Spleen (tissue), 11 donors: ENCODE results near the gene PDE6C. TPM values are rescaled to one million over a fixed set of nuclear protein-coding genes. Genes with fewer than 3 reads are reported as not detected.

ENCODE experiments used
- DNase-seq: peaks from one replicate; pipeline ENCODE4 v3.0.0-alpha.2; 2020
- H3K27ac ChIP-seq, 8 donors: fragments of 200-600 bp; sonication (generic) in 7 of 8; 1 replicate in 4 of 8; 2 replicates in 4 of 8; pipeline versions ENCODE4 v1.5.0 to v1.8.0; 2016 to 2021; ENCODE audit warnings: inconsistent platforms in 4 of 8, mild to moderate bottlenecking in 4 of 8, moderate library complexity in 1 of 8
- H3K27me3 ChIP-seq, 7 donors: fragments of 200-600 bp; sonication (generic) in 6 of 7; replicated peaks in 1 of 7; 1 replicate in 4 of 7; 2 replicates in 3 of 7; pipeline versions ENCODE4 v1.5.0 to v1.8.0; 2016 to 2021; ENCODE audit warnings: inconsistent platforms in 3 of 7, mild to moderate bottlenecking in 1 of 7
- H3K36me3 ChIP-seq, 6 donors: fragments of 200-600 bp; sonication (generic) in 5 of 6; 1 replicate in 4 of 6; 2 replicates in 2 of 6; pipeline versions ENCODE4 v1.5.0 to v1.8.0; 2016 to 2021; ENCODE audit warnings: inconsistent platforms in 2 of 6
- H3K4me1 ChIP-seq, 6 donors: fragments of 200-600 bp; sonication (generic) in 5 of 6; 1 replicate in 3 of 6; 2 replicates in 3 of 6; pipeline versions ENCODE4 v1.5.0 to v1.8.0; 2016 to 2021; ENCODE audit warnings: inconsistent platforms in 3 of 6
- H3K4me3 ChIP-seq, 8 donors: fragments of 200-600 bp; sonication (generic) in 7 of 8; 1 replicate in 4 of 8; 2 replicates in 4 of 8; pipeline versions ENCODE4 v1.5.0 to v1.8.0; 2016 to 2021; ENCODE audit warnings: inconsistent platforms in 4 of 8, mild to moderate bottlenecking in 4 of 8, moderate library complexity in 2 of 8
- H3K9me3 ChIP-seq, 8 donors: fragments of 200-600 bp; sonication (generic) in 7 of 8; 1 replicate in 4 of 8; 2 replicates in 4 of 8; pipeline versions ENCODE4 v1.5.0 to v1.8.0; 2016 to 2021; ENCODE audit warnings: inconsistent platforms in 4 of 8
- POLR2A ChIP-seq, 3 donors: fragments of 450-650 bp; IDR thresholded peaks; one replicate each; pipeline ENCODE4 v1.5.1; 2017; ENCODE audit warnings: antibody characterized with exemption in 3 of 3, mild to moderate bottlenecking in 1 of 3
- POLR2AphosphoS5 ChIP-seq, 3 donors: sonication (generic); formaldehyde crosslinking; IDR thresholded peaks; one replicate each; pipeline ENCODE4 v1.5.1; 2017; ENCODE audit warnings: antibody characterized with exemption in 3 of 3
- WGBS, 5 donors: extraction: QIAGEN DNeasy Blood & Tissue Kit in 3 of 5; methylation state at CpG; one replicate each; pipeline versions ENCODE4 v1.1.5 to v1.1.7; 2013 to 2018; 5-methylcytosine and 5-hydroxymethylcytosine counted together
- intact Hi-C: fragments of 100-400 bp; cut with DNase I; formaldehyde crosslinking; loops from one replicate; pipeline ENCODE4 v1.15.0; 2023; ENCODE audit warnings: low total_unique reads
- polyA plus RNA-seq, 3 donors: library from polyadenylated mRNA; stranded (reverse); fragments of 200-250 nt; gene quantifications; one replicate each; pipeline ENCODE4 v1.2.1, GENCODE V29; 2013
- total RNA-seq, 7 donors: library from RNA; depleted of rRNA in 3 of 7; stranded (reverse); fragments of >200 nt in 3 of 7; fragmentation: NEBNext Ultra II Directional in 4 of 7; extraction: Animal tissue kit (Norgen Biotek cat#: 25700) in 4 of 7; gene quantifications; one replicate each; pipeline versions ENCODE4 v1.1.0 to v1.2.1, GENCODE V29; 2016 to 2021
- TF ChIP-seq, protein P1 (sequence below), 11 experiments: fragments of 200-600 bp in 7 of 11; fragments of 450-650 bp in 4 of 11; sonication (generic) in 4 of 11; IDR thresholded peaks in 8 of 11; conservative IDR thresholded peaks in 3 of 11; 1 replicate in 7 of 11; 2 replicates in 4 of 11; pipeline versions ENCODE4 v1.4.0 to v1.8.0; 2016 to 2021; ENCODE audit warnings: antibody characterized with exemption in 11 of 11, inconsistent platforms in 4 of 11, mild to moderate bottlenecking in 1 of 11
- donor health status: healthy with polysubstance abuse.
- donor health status: DM: no; HTN: no; CAD: no; lungs with moderate emphysema.
- donor health status: DM: no; HTN: no; CAD: no.
- donor health status: Bipolar disorder and iron deficiency.
- donor health status: healthy.
- donor health status: DM: no; HTN: no; CAD: no.
- donor health status: DM: yes; HTN: yes; CAD: no.

The PDE6C gene
- total and polyA plus RNA-seq, 10 donors: not detected

GRCh38 chr10:93620925-93621324 is 8.6 kb downstream of the PDE6C start:
- Histone ChIP-seq H3K4me3 (no peak overlapping the region), H3K27me3 (peaks cover 0 to 3% (median 0%) of the 10 kb centered on the region in 7 donors), H3K27ac (no peak overlapping the region), H3K4me1 (peaks cover 0 to 13% (median under 1%) of the 10 kb centered on the region in 6 donors), H3K36me3 (no peaks in the 10 kb centered on the region), H3K9me3 (no peaks in the 10 kb centered on the region)
- no peak for DNase-seq
- intact Hi-C loops: no loop called here
- TF ChIP-seq, protein P1, sequence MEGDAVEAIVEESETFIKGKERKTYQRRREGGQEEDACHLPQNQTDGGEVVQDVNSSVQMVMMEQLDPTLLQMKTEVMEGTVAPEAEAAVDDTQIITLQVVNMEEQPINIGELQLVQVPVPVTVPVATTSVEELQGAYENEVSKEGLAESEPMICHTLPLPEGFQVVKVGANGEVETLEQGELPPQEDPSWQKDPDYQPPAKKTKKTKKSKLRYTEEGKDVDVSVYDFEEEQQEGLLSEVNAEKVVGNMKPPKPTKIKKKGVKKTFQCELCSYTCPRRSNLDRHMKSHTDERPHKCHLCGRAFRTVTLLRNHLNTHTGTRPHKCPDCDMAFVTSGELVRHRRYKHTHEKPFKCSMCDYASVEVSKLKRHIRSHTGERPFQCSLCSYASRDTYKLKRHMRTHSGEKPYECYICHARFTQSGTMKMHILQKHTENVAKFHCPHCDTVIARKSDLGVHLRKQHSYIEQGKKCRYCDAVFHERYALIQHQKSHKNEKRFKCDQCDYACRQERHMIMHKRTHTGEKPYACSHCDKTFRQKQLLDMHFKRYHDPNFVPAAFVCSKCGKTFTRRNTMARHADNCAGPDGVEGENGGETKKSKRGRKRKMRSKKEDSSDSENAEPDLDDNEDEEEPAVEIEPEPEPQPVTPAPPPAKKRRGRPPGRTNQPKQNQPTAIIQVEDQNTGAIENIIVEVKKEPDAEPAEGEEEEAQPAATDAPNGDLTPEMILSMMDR (IDR thresholded peaks at IDR 0.05 in 8 of 11, conservative IDR thresholded peaks at IDR 0.05 in 3 of 11): no peak
- TF ChIP-seq POLR2A (IDR thresholded peaks at IDR 0.05): no peak
- TF ChIP-seq POLR2AphosphoS5 (IDR thresholded peaks at IDR 0.05): no peak
- 67 to 82% (median 75%) methylated on average over 7 of the region's 7 CpGs for WGBS, 5 donors

DNA sequence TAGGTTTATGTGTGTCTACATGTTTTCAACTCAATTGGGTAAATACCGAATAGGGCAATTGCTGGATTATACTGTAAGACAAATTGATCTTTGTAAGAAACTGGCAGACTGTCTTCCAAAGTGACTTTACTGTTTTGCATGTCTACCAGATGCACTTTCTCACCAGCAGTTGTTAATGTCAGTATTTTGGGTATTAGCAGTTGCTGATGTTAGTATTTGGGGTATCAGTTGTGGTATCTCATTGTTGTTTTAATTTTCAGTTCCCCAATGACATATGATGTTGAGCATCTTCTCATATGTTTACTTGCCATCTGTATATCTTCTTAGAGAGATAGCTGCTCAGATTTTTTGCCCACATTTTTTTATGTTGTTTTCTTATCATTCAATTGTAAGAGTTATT is 10.6 kb downstream of the PDE6C start:
- no peaks in the 10 kb centered on the region for H3K36me3 ChIP-seq
- H3K9me3 ChIP-seq: no peaks in the 10 kb centered on the region
- TF ChIP-seq, protein P1 (IDR thresholded peaks at IDR 0.05 in 8 of 11, conservative IDR thresholded peaks at IDR 0.05 in 3 of 11): no peak
- no peak for TF ChIP-seq POLR2AphosphoS5 (IDR thresholded peaks at IDR 0.05)
- TF ChIP-seq POLR2A (IDR thresholded peaks at IDR 0.05): no peak
- H3K4me3 ChIP-seq: no peak overlapping the region
- peaks cover 0 to 3% (median 0%) of the 10 kb centered on the region in 7 donors for H3K27me3 ChIP-seq
- no peak overlapping the region for H3K27ac ChIP-seq
- WGBS, 5 donors: 88 to 98% (median 96%) methylated on average over 1 of the region's 1 CpG
- no peak for DNase-seq
- H3K4me1 ChIP-seq: no peaks in the 10 kb centered on the region
- intact Hi-C loops: no loop called here

DNA sequence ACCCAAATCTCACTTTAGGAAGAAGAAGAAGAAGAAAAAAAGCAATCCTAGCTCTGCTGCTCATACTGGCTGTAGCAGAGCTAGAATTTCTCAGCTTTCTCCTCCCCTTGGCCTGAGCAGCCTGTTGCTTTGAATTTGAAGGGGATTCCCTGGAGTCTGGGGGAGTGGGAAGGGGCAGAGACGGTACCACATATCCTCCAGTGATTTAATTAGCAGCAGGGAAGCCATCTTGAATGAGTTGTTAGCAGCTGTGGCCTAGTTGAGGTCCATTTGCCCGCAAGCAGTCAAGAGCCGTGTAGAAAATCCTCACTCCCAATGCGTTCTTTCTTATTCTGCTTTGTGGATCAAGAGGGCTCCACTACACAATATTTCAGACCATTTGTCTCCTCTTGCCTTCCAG is 16.5 kb downstream of the PDE6C start:
- intact Hi-C loops: no loop called here
- 86 to 90% (median 86%) methylated on average over 4 of the region's 4 CpGs for WGBS, 5 donors

GRCh38 chr10:93629647-93630305 is 17.4 kb downstream of the PDE6C start:
- peaks cover 0 to 20% (median 0%) of the 10 kb centered on the region in 7 donors for H3K27me3 ChIP-seq
- 70 to 76% (median 72%) methylated on average over 7 of the region's 7 CpGs for WGBS, 5 donors
- no peak overlapping the region for H3K4me3 ChIP-seq
- H3K9me3 ChIP-seq: no peaks in the 10 kb centered on the region
- TF ChIP-seq POLR2AphosphoS5 (IDR thresholded peaks at IDR 0.05) (no peak), POLR2A (IDR thresholded peaks at IDR 0.05) (no peak)
- TF ChIP-seq, protein P1 (IDR thresholded peaks at IDR 0.05 in 8 of 11, conservative IDR thresholded peaks at IDR 0.05 in 3 of 11): no peak
- H3K36me3 ChIP-seq: no peaks in the 10 kb centered on the region
- intact Hi-C loops: no loop called here
- DNase-seq: no peak
- no peak overlapping the region for H3K27ac ChIP-seq
- H3K4me1 ChIP-seq: no peaks in the 10 kb centered on the region

More for the DNA sequence above, 16.5 kb downstream of the PDE6C start:
- Histone ChIP-seq H3K9me3 (no peaks in the 10 kb centered on the region), H3K27ac (no peak overlapping the region), H3K36me3 (no peaks in the 10 kb centered on the region), H3K4me3 (no peak overlapping the region), H3K27me3 (peaks cover 0 to 15% (median 0%) of the 10 kb centered on the region in 7 donors), H3K4me1 (no peaks in the 10 kb centered on the region)
- TF ChIP-seq POLR2AphosphoS5 (IDR thresholded peaks at IDR 0.05): no peak
- TF ChIP-seq, protein P1 (IDR thresholded peaks at IDR 0.05 in 8 of 11, conservative IDR thresholded peaks at IDR 0.05 in 3 of 11): no peak
- TF ChIP-seq POLR2A (IDR thresholded peaks at IDR 0.05): no peak
- no peak for DNase-seq
